HK-2 (cell line): ENCODE measurements around the gene RNASEH2B.

Experiments
- DNase-seq: peaks from one replicate; pipeline ENCODE4 v3.0.0-alpha.2; 2018; ENCODE audit not compliant: unreplicated experiment

Gene RNASEH2B

GRCh38 chr13:50995854-50996253 is 86.3 kb downstream of the RNASEH2B start:
- DNase-seq = no peak

- DNase-seq = no peak
Observed at GRCh38 chr13:50998326-50998725, 88.7 kb downstream of the RNASEH2B start.

GRCh38 chr13:50999641-51000040 is 90.0 kb downstream of the RNASEH2B start:
- DNase-seq = no peak

- DNase-seq = no peak
Observed at GRCh38 chr13:51000061-51000460, 90.5 kb downstream of the RNASEH2B start.

- no peak for DNase-seq
Observed at GRCh38 chr13:51000571-51001260, 91.1 kb downstream of the RNASEH2B start.

GRCh38 chr13:51001335-51001734 is 91.7 kb downstream of the RNASEH2B start:
- no peak for DNase-seq

- DNase-seq = no peak
Observed at GRCh38 chr13:51002736-51003135, 93.1 kb downstream of the RNASEH2B start.

- DNase-seq = no peak
Observed at GRCh38 chr13:51003642-51004041, 94.1 kb downstream of the RNASEH2B start.

- DNase-seq = no peak
Observed at GRCh38 chr13:51004111-51004865, 94.7 kb downstream of the RNASEH2B start.

GRCh38 chr13:51004918-51005460 is 95.4 kb downstream of the RNASEH2B start:
- DNase-seq = no peak

- DNase-seq = no peak
Observed at GRCh38 chr13:51005566-51005965, 96.0 kb downstream of the RNASEH2B start.
